AG10803 (cell line): Measurements from ENCODE around the gene MORN1.
A peak's percentile ranks its signal among the peaks of the same experiment; 100 is the strongest.

Experiments used
- DNase-seq: peaks from one replicate; pipeline ENCODE4 v3.0.0; 2010; ENCODE audit warnings: low read depth
- H3K4me3 ChIP-seq: 2 replicates; pipeline ENCODE4 v1.5.1; 2011; ENCODE audit warnings: mild to moderate bottlenecking, low read length, control low read depth
- CTCF ChIP-seq: conservative IDR thresholded peaks from 2 replicates; pipeline ENCODE4 v1.5.1; 2011; ENCODE audit warnings: mild to moderate bottlenecking, low read length, control low read depth, inconsistent platforms

MORN1 gene

GRCh38 chr1:2277741-2278488 is 113.4 kb downstream of the MORN1 start:
- no peak overlapping the region for H3K4me3 ChIP-seq
- TF ChIP-seq CTCF: no peak
- DNase-seq: peak; percentile 37

GRCh38 chr1:2276803-2277580 is 114.4 kb downstream of the MORN1 start:
- H3K4me3 ChIP-seq: no peak overlapping the region
- no peak for TF ChIP-seq CTCF
- peak; percentile 64 for DNase-seq

- no peak for TF ChIP-seq CTCF
- no peak overlapping the region for H3K4me3 ChIP-seq
- peak; percentile 62 for DNase-seq
Measured at GRCh38 chr1:2275796-2276536, 115.4 kb downstream of the MORN1 start.

- H3K4me3 ChIP-seq: no peak overlapping the region
- TF ChIP-seq CTCF: no peak
- no peak for DNase-seq
Measured at GRCh38 chr1:2274929-2275475, 116.4 kb downstream of the MORN1 start.

- no peak for TF ChIP-seq CTCF
- no peak for DNase-seq
- H3K4me3 ChIP-seq: no peak overlapping the region
Measured at GRCh38 chr1:2274231-2274928, 117.0 kb downstream of the MORN1 start.

GRCh38 chr1:2273401-2274090 is 117.8 kb downstream of the MORN1 start:
- no peak for TF ChIP-seq CTCF
- DNase-seq: no peak
- H3K4me3 ChIP-seq: no peak overlapping the region
